HEK293T (cell line): ENCODE results near the gene SUCLG2.

Source experiments
- CTCF ChIA-PET: fragments of 350-600 bp; formaldehyde crosslinking; extraction: SDS; loops from one replicate; lab custom pipeline; 2021; ENCODE audit warnings: antibody characterized with exemption, inconsistent platforms; lab: Yijun Ruan, JAX
- POLR2A ChIA-PET: fragments of 350-600 bp; formaldehyde crosslinking; extraction: SDS; loops from one replicate; lab custom pipeline; 2020; ENCODE audit warnings: antibody characterized with exemption, inconsistent platforms; lab: Yijun Ruan, JAX
- DNase-seq: peaks from one replicate; pipeline ENCODE4 v3.0.0; 2012; ENCODE audit warnings: mixed read lengths; ENCODE audit errors: extremely low spot score
- ARNT ChIP-seq: fragments of 450-650 bp; IDR thresholded peaks from 2 replicates; pipeline ENCODE4 v1.6.1; 2017; ENCODE audit warnings: mild to moderate bottlenecking
- BHLHE40 ChIP-seq: fragments of 450-650 bp; IDR thresholded peaks from 2 replicates; pipeline ENCODE4 v1.6.1; 2016; ENCODE audit warnings: mild to moderate bottlenecking, moderate library complexity, borderline replicate concordance
- CTBP1 ChIP-seq: fragments of 450-650 bp; IDR thresholded peaks from 2 replicates; pipeline ENCODE4 v1.6.1; 2016; ENCODE audit warnings: borderline replicate concordance
- ELF4 ChIP-seq: fragments of 450-650 bp; IDR thresholded peaks from 2 replicates; pipeline ENCODE4 v1.6.1; 2017; ENCODE audit warnings: antibody characterized with exemption
- FOXA1 ChIP-seq: fragments of 450-650 bp; IDR thresholded peaks from 2 replicates; pipeline ENCODE4 v1.6.1; 2016; ENCODE audit warnings: mild to moderate bottlenecking
- FOXK2 ChIP-seq: fragments of 450-650 bp; IDR thresholded peaks from 2 replicates; pipeline ENCODE4 v1.6.1; 2016; ENCODE audit warnings: mild to moderate bottlenecking
- FOXM1 ChIP-seq: fragments of 450-650 bp; IDR thresholded peaks from 2 replicates; pipeline ENCODE4 v1.6.1; 2017; ENCODE audit warnings: mild to moderate bottlenecking, borderline replicate concordance
- HDGF ChIP-seq: fragments of 450-650 bp; IDR thresholded peaks from 2 replicates; pipeline ENCODE4 v1.6.1; 2017; ENCODE audit warnings: antibody characterized with exemption, borderline replicate concordance
- L3MBTL2 ChIP-seq: fragments of 450-650 bp; conservative IDR thresholded peaks from 2 replicates; pipeline ENCODE4 v1.6.1; 2016; ENCODE audit warnings: mild to moderate bottlenecking
- LEF1 ChIP-seq: fragments of 450-650 bp; IDR thresholded peaks from 2 replicates; pipeline ENCODE4 v1.6.1; 2017; ENCODE audit warnings: mild to moderate bottlenecking, borderline replicate concordance
- NFRKB ChIP-seq: fragments of 450-650 bp; IDR thresholded peaks from 2 replicates; pipeline ENCODE4 v1.6.1; 2016; ENCODE audit warnings: mild to moderate bottlenecking, moderate library complexity
- PKNOX1 ChIP-seq: fragments of 450-650 bp; IDR thresholded peaks from 2 replicates; pipeline ENCODE4 v1.6.1; 2016
- SP1 ChIP-seq: fragments of 450-650 bp; IDR thresholded peaks from 2 replicates; pipeline ENCODE4 v1.6.1; 2017
- SUZ12 ChIP-seq: fragments of 450-650 bp; IDR thresholded peaks from 2 replicates; pipeline ENCODE4 v1.6.1; 2016; ENCODE audit warnings: mild to moderate bottlenecking
- TARDBP ChIP-seq: fragments of 450-650 bp; IDR thresholded peaks from 2 replicates; pipeline ENCODE4 v1.6.1; 2016
- ZNF384 ChIP-seq: fragments of 450-650 bp; IDR thresholded peaks from 2 replicates; pipeline ENCODE4 v1.6.1; 2016

SUCLG2 gene

GRCh38 chr3:67534594-67534993 is 119.8 kb downstream of the SUCLG2 start:
- DNase-seq = no peak
- TF ChIP-seq LEF1 = no peak
- no peak for TF ChIP-seq FOXK2
- POLR2A ChIA-PET = no interaction called here
- CTCF ChIA-PET = no interaction called here

GRCh38 chr3:67531181-67532101 is 123.0 kb downstream of the SUCLG2 start:
- no peak for DNase-seq
- CTCF ChIA-PET = interaction anchor here (0.6 kb wide), 1 partner anchor 36 kb away, joined by 5 read pairs; no protein-coding TSS in a partner anchor
- TF ChIP-seq PKNOX1 (no peak), FOXA1 (no peak), FOXK2 (no peak), LEF1 (no peak), HDGF (no peak), ZNF384 (no peak), BHLHE40 (no peak), CTBP1 (no peak), L3MBTL2 (no peak), ELF4 (no peak), NFRKB (no peak), FOXM1 (no peak), SUZ12 (no peak), ARNT (no peak), SP1 (no peak)
- POLR2A ChIA-PET = no interaction called here

GRCh38 chr3:67529915-67530314 is 124.5 kb downstream of the SUCLG2 start:
- TF ChIP-seq FOXK2 = no peak
- TF ChIP-seq L3MBTL2 = no peak
- TF ChIP-seq CTBP1 = no peak
- TF ChIP-seq HDGF = no peak
- TF ChIP-seq PKNOX1 = no peak
- no peak for TF ChIP-seq SUZ12
- no peak for TF ChIP-seq FOXA1
- TF ChIP-seq SP1 = no peak
- TF ChIP-seq LEF1 = no peak
- TF ChIP-seq FOXM1 = no peak
- no peak for TF ChIP-seq ARNT
- no peak for TF ChIP-seq BHLHE40
- no peak for TF ChIP-seq ELF4
- no peak for TF ChIP-seq TARDBP
- no peak for TF ChIP-seq NFRKB
- no peak for TF ChIP-seq ZNF384
- ChIA-PET POLR2A (no interaction called here), CTCF (no interaction called here)
- no peak for DNase-seq

- ChIA-PET POLR2A (no interaction called here), CTCF (no interaction called here)
- no peak for DNase-seq
- TF ChIP-seq SP1 (no peak), PKNOX1 (no peak), NFRKB (no peak), CTBP1 (no peak), FOXA1 (no peak), BHLHE40 (no peak), HDGF (no peak), ELF4 (no peak), SUZ12 (no peak)
Measured at GRCh38 chr3:67529337-67529736, 125.1 kb downstream of the SUCLG2 start.

DNA sequence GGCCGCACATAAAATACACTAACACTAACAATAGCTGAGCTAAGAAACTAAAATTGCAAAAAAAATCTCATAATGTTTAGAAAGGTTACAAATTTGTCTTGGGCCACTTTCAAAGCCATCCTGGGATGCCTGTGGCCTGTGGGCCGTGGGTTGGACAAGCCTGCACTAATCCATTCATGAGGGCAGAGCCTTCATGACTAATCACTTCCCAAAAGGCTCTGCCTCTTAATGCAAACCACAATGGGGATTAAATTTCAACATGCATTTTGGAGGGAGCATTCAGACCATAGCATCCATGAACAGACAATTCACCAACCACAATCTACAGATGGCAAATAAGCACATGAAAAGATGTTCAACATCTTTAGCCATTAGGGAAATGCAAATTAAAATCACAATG is 128.2 kb downstream of the SUCLG2 start:
- CTCF ChIA-PET = no interaction called here
- TF ChIP-seq ZNF384 (no peak), HDGF (no peak), L3MBTL2 (no peak), LEF1 (no peak), SUZ12 (no peak), CTBP1 (no peak), ELF4 (no peak), ARNT (no peak), PKNOX1 (no peak), FOXK2 (no peak), BHLHE40 (no peak), SP1 (no peak), TARDBP (no peak), NFRKB (no peak), FOXM1 (no peak), FOXA1 (no peak)
- POLR2A ChIA-PET = no interaction called here
- DNase-seq = no peak

GRCh38 chr3:67524046-67524445 is 130.4 kb downstream of the SUCLG2 start:
- POLR2A ChIA-PET = no interaction called here
- CTCF ChIA-PET = no interaction called here
- DNase-seq = no peak
- TF ChIP-seq ARNT (no peak), FOXK2 (no peak), TARDBP (no peak), CTBP1 (no peak), LEF1 (no peak), SUZ12 (no peak), SP1 (no peak)
